Thymus (tissue), 11 donors: ENCODE measurements around the gene DMRTA1. TPM values are rescaled to one million over a fixed set of nuclear protein-coding genes. Genes with fewer than 3 reads are reported as not detected.
"Not testable (repeated sequence)": the region's sequence is repeated elsewhere in the genome, so short reads cannot be mapped to it uniquely, and the experiment has no call there.

Experiments used
- DNase-seq, 9 donors: peaks; one replicate each; pipeline ENCODE4 v3.0.0-alpha.2; 2013; ENCODE audit warnings: low spot score in 9 of 9, low read depth in 6 of 9, missing footprints in 1 of 9
- H3K27ac ChIP-seq, 2 donors: one replicate each; pipeline ENCODE4 v1.5.1; 2013; ENCODE audit warnings: control low read depth in 1 of 2, low read depth in 1 of 2, low read length in 1 of 2, mild to moderate bottlenecking in 1 of 2, moderate library complexity in 1 of 2
- H3K27me3 ChIP-seq, 2 donors: one replicate each; pipeline ENCODE4 v1.5.1; 2013; ENCODE audit warnings: low read length in 1 of 2; ENCODE audit not compliant: control insufficient read depth in 2 of 2, insufficient read depth in 1 of 2
- H3K36me3 ChIP-seq, 2 donors: one replicate each; pipeline ENCODE4 v1.5.1; 2013; ENCODE audit warnings: low read length in 1 of 2, mild to moderate bottlenecking in 1 of 2, moderate library complexity in 1 of 2; ENCODE audit not compliant: control insufficient read depth in 2 of 2, insufficient read depth in 2 of 2
- H3K4me1 ChIP-seq, 2 donors: one replicate each; pipeline ENCODE4 v1.5.1; 2013; ENCODE audit warnings: low read length in 2 of 2; ENCODE audit not compliant: control insufficient read depth in 2 of 2, insufficient read depth in 2 of 2
- H3K4me3 ChIP-seq, 2 donors: one replicate each; pipeline ENCODE4 v1.5.1; 2013; ENCODE audit warnings: low read length in 2 of 2, control low read depth in 1 of 2, mild to moderate bottlenecking in 1 of 2
- H3K9me3 ChIP-seq, 2 donors: one replicate each; pipeline ENCODE4 v1.5.1; 2013; ENCODE audit warnings: low read length in 1 of 2, mild to moderate bottlenecking in 1 of 2; ENCODE audit not compliant: control insufficient read depth in 2 of 2, insufficient read depth in 1 of 2
- WGBS: extraction: QIAGEN DNeasy Blood & Tissue Kit; methylation state at CpG from one replicate; pipeline ENCODE4 v1.1.7; 2013; 5-methylcytosine and 5-hydroxymethylcytosine counted together
- polyA plus RNA-seq: library from polyadenylated mRNA; stranded (reverse); fragments of 200-250 nt; gene quantifications from one replicate; pipeline ENCODE4 v1.2.3, GENCODE V29; 2013
- total RNA-seq: library from RNA; stranded (reverse); fragments of 120-200 nt; gene quantifications from one replicate; pipeline ENCODE4 v1.2.4, GENCODE V29; 2013
- donor health status: healthy.

The DMRTA1 gene
- total and polyA plus RNA-seq, 2 donors, result 0.71 to 1.0 TPM

- WGBS, result 91% methylated on average over 4 of the region's 4 CpGs
- no peaks in the 10 kb centered on the region for H3K36me3 ChIP-seq
- H3K4me3 ChIP-seq, result no peak overlapping the region
- H3K27me3 ChIP-seq, result no peaks in the 10 kb centered on the region
- no peak overlapping the region for H3K27ac ChIP-seq
- H3K4me1 ChIP-seq, result no peaks in the 10 kb centered on the region
- H3K9me3 ChIP-seq, result no peaks in the 10 kb centered on the region
- DNase-seq, result no peak
Observed at GRCh38 chr9:22425551-22425950, 21.1 kb upstream of the DMRTA1 start.

- H3K27me3 ChIP-seq, result no peaks in the 10 kb centered on the region
- no peaks in the 10 kb centered on the region for H3K4me1 ChIP-seq
- WGBS, result 85% methylated on average over 5 of the region's 5 CpGs
- no peaks in the 10 kb centered on the region for H3K9me3 ChIP-seq
- no peaks in the 10 kb centered on the region for H3K36me3 ChIP-seq
- no peak overlapping the region for H3K27ac ChIP-seq
- no peak for DNase-seq
- H3K4me3 ChIP-seq, result no peak overlapping the region
Observed at GRCh38 chr9:22427226-22427880, 19.3 kb upstream of the DMRTA1 start.

DNA sequence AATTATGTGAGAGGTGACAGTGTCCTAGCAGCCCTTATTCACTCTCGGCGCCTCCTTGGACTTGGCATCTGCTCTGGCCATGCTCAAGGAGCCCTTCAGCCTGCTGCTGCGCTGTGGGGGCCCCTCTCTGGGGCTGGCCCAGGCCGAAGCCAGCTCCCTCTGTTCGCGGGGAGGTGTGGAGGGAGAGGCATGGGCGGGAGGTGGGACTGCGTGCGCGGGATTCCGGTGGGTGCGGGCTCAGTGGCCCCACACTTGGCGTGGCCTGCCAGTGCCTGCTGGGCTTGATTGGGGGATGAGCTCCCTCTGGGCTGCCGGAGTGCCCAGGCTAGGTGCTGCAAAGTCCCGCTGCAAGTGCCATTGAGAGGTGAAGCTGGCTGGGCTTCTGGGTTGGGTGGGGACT, 12.9 kb upstream of the DMRTA1 start:
- no peak for DNase-seq
- Histone ChIP-seq H3K27me3 (no peaks in the 10 kb centered on the region), H3K4me1 (no peaks in the 10 kb centered on the region), H3K4me3 (no peak overlapping the region), H3K27ac (no peak overlapping the region), H3K9me3 (no peaks in the 10 kb centered on the region), H3K36me3 (no peaks in the 10 kb centered on the region)
- WGBS, result 85% methylated on average over 15 of the region's 15 CpGs

GRCh38 chr9:22435252-22435651, 11.4 kb upstream of the DMRTA1 start:
- H3K4me1 ChIP-seq, H3K27me3 ChIP-seq, H3K27ac ChIP-seq, DNase-seq, H3K4me3 ChIP-seq, H3K9me3 ChIP-seq, H3K36me3 ChIP-seq: not testable (repeated sequence)
- WGBS, result 77% methylated on average over 3 of the region's 3 CpGs

DNA sequence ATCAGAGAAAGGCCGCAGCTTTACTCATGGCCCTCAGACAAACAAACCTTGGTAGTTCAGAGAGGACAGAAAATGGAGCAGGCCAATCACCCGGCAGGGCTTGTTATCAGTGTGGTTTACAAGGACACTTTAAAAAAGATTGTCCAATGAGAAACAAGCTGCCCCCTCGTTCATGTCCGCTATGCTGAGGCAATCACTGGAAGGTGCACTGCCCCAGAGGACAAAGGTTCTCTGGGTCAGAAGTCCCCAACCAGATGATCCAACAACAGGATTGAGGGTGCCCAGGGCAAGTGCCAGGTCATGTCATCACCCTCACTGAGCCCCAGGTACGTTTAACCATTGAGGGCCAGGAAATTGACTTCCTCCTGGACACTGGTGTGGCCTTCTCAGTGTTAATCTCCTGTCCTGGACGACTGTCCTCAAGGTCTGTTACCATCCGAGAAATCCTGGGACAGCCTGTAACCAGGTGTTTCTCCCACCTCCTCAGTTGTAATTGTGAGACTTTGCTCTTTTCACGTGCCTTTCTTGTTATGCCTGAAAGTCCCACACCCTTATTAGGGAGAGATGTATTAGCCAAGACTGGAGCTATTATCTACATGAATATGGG, 9.1 kb upstream of the DMRTA1 start:
- H3K27ac ChIP-seq, H3K4me1 ChIP-seq, H3K36me3 ChIP-seq, DNase-seq, H3K9me3 ChIP-seq, H3K4me3 ChIP-seq, H3K27me3 ChIP-seq: not testable (repeated sequence)
- WGBS, result 82% methylated on average over 8 of the region's 8 CpGs

- no peaks in the 10 kb centered on the region for H3K36me3 ChIP-seq
- no peak overlapping the region for H3K4me3 ChIP-seq
- H3K27me3 ChIP-seq, result peaks cover 0 to 5% of the 10 kb centered on the region in 2 donors
- no peak overlapping the region for H3K27ac ChIP-seq
- 94% methylated on average over 16 of the region's 16 CpGs for WGBS
- peaks cover 0 to 4% of the 10 kb centered on the region in 2 donors for H3K9me3 ChIP-seq
- DNase-seq, result no peak
- H3K4me1 ChIP-seq, result no peaks in the 10 kb centered on the region
Observed at GRCh38 chr9:22440841-22441240, 5.8 kb upstream of the DMRTA1 start.

DNA sequence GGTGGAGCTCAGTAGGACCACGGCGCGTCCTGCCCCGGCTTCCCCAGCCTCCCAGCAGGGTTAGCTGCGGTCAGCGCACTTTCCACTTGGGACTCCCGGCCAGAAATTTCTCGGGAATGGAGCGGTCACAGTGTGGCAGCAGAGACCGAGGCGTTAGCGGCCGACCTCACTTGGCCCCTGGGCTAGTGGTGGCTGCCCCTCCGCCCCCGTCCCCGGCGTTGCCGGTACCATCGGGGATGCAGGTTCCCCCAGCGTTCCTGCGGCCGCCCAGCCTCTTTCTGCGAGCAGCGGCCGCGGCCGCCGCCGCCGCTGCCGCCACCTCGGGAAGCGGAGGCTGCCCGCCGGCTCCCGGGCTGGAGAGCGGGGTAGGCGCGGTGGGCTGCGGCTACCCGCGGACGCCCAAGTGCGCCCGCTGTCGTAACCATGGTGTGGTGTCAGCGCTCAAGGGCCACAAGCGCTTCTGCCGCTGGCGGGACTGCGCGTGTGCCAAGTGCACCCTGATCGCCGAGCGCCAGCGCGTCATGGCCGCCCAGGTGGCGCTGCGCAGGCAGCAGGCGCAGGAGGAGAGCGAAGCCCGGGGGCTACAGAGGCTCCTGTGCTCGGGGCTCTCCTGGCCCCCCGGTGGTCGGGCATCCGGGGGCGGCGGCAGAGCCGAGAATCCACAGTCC, 460 bp downstream of the DMRTA1 start:
- H3K36me3 ChIP-seq, result no peaks in the 10 kb centered on the region
- no peaks in the 10 kb centered on the region for H3K9me3 ChIP-seq
- DNase-seq, result peak in 2 of 9 donors; percentile 16 to 43
- H3K4me3 ChIP-seq, result peak overlapping the region; percentile 34 to 41
- H3K27me3 ChIP-seq, result peaks cover 22 to 33% of the 10 kb centered on the region in 2 donors
- H3K4me1 ChIP-seq, result peaks cover 0 to 3% of the 10 kb centered on the region in 2 donors
- peak overlapping the region; percentile 32 to 55 for H3K27ac ChIP-seq
- 1% methylated on average over 70 of the region's 70 CpGs for WGBS

GRCh38 chr9:22447618-22448305, 1.1 kb downstream of the DMRTA1 start:
- Histone ChIP-seq H3K4me3 (peak overlapping the region; percentile 13 to 34), H3K4me1 (peaks cover 0 to 3% of the 10 kb centered on the region in 2 donors), H3K27me3 (peaks cover 22 to 33% of the 10 kb centered on the region in 2 donors), H3K27ac (peak overlapping the region; percentile 32), H3K9me3 (no peaks in the 10 kb centered on the region), H3K36me3 (no peaks in the 10 kb centered on the region)
- no peak for DNase-seq
- 23% methylated on average over 17 of the region's 17 CpGs for WGBS

DNA sequence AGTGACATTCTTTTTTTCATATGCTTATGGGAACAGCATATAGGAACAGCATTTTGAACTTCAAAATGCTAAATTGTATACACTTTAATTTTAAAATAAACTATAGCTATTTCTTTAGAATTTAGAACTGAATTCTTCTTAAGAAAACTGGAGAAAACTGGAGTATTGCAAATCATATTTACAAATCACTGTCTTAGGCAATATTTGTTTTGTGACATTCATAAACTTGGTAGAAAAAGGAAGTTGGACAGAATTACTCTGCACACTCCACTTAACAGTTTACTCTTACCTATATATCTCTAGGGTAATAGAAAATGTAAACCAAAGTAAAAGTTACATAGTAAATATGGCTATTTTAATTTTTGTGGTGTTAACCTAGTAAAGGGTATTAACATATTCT, 3.1 kb downstream of the DMRTA1 start:
- no peaks in the 10 kb centered on the region for H3K36me3 ChIP-seq
- DNase-seq, result no peak
- H3K4me1 ChIP-seq, result peaks cover 0 to 3% of the 10 kb centered on the region in 2 donors
- peaks cover 22 to 31% of the 10 kb centered on the region in 2 donors for H3K27me3 ChIP-seq
- H3K27ac ChIP-seq, result no peak overlapping the region
- H3K9me3 ChIP-seq, result no peaks in the 10 kb centered on the region
- no peak overlapping the region for H3K4me3 ChIP-seq
